Mononuclear cell (primary cell): Measurements from ENCODE around the gene MOB3A. TPM values are rescaled to one million over a fixed set of nuclear protein-coding genes. Genes with fewer than 3 reads are reported as not detected.
"Not testable (repeated sequence)": the region's sequence is repeated elsewhere in the genome, so short reads cannot be mapped to it uniquely, and the experiment has no call there.

Experiments
- H3K27me3 ChIP-seq: 2 replicates; pipeline ENCODE4 v1.6.0; 2011; ENCODE audit warnings: low read length, control low read depth; ENCODE audit not compliant: insufficient read depth
- H3K4me1 ChIP-seq: 2 replicates; pipeline ENCODE4 v1.5.1; 2011; ENCODE audit warnings: mild to moderate bottlenecking, low read length, control low read depth; ENCODE audit not compliant: insufficient read depth
- H3K4me3 ChIP-seq: 2 replicates; pipeline ENCODE4 v1.5.1; 2011; ENCODE audit warnings: mild to moderate bottlenecking, low read length, moderate library complexity
- H3K9me3 ChIP-seq: 2 replicates; pipeline ENCODE4 v1.5.1; 2011; ENCODE audit warnings: low read depth, mild to moderate bottlenecking, control low read depth, low read length
- total RNA-seq: library from RNA; depleted of rRNA; stranded (reverse); fragments of >200 nt; gene quantifications from one replicate; pipeline ENCODE4 v1.2.3, GENCODE V29; 2012

The MOB3A gene
- total RNA-seq, 1 donor, result 87.3 TPM

GRCh38 chr19:2036424-2036823 lies 59.7 kb downstream of the MOB3A start:
- Histone ChIP-seq H3K4me3 (no peak overlapping the region), H3K9me3 (no peaks in the 10 kb centered on the region), H3K27me3 (no peaks in the 10 kb centered on the region), H3K4me1 (peaks cover 40% of the 10 kb centered on the region)

- Histone ChIP-seq H3K4me1 (peaks cover 33% of the 10 kb centered on the region), H3K27me3 (no peaks in the 10 kb centered on the region), H3K4me3 (no peak overlapping the region), H3K9me3 (no peaks in the 10 kb centered on the region)
These were observed 60.5 kb downstream of the MOB3A start for GRCh38 chr19:2035590-2035991.

- H3K4me1 ChIP-seq, result peaks cover 31% of the 10 kb centered on the region
- no peaks in the 10 kb centered on the region for H3K27me3 ChIP-seq
- H3K9me3 ChIP-seq, result no peaks in the 10 kb centered on the region
- no peak overlapping the region for H3K4me3 ChIP-seq
These were observed 61.2 kb downstream of the MOB3A start for GRCh38 chr19:2034729-2035589.

- H3K4me3 ChIP-seq, H3K27me3 ChIP-seq, H3K9me3 ChIP-seq: not testable (repeated sequence)
- peaks cover 31% of the 10 kb centered on the region for H3K4me1 ChIP-seq
These were observed 61.9 kb downstream of the MOB3A start for GRCh38 chr19:2034253-2034652.

- H3K4me1 ChIP-seq, result peaks cover 32% of the 10 kb centered on the region
These were observed 62.3 kb downstream of the MOB3A start for GRCh38 chr19:2033825-2034159.

GRCh38 chr19:2033115-2033824 lies 62.9 kb downstream of the MOB3A start:
- Histone ChIP-seq H3K4me3 (no peak overlapping the region), H3K27me3 (no peaks in the 10 kb centered on the region), H3K4me1 (peaks cover 35% of the 10 kb centered on the region), H3K9me3 (no peaks in the 10 kb centered on the region)

More at GRCh38 chr19:2033825-2034159, 62.3 kb downstream of the MOB3A start:
- Histone ChIP-seq H3K9me3 (no peaks in the 10 kb centered on the region), H3K4me3 (no peak overlapping the region), H3K27me3 (no peaks in the 10 kb centered on the region)

- Histone ChIP-seq H3K9me3 (no peaks in the 10 kb centered on the region), H3K27me3 (no peaks in the 10 kb centered on the region), H3K4me3 (no peak overlapping the region), H3K4me1 (peaks cover 43% of the 10 kb centered on the region)
These were observed 63.7 kb downstream of the MOB3A start for GRCh38 chr19:2032296-2032941.

- Histone ChIP-seq H3K27me3 (no peaks in the 10 kb centered on the region), H3K9me3 (no peaks in the 10 kb centered on the region), H3K4me3 (no peak overlapping the region), H3K4me1 (peaks cover 28% of the 10 kb centered on the region)
These were observed 68.8 kb downstream of the MOB3A start for GRCh38 chr19:2027361-2027760.

GRCh38 chr19:2026770-2027169 lies 69.4 kb downstream of the MOB3A start:
- H3K4me3 ChIP-seq, result no peak overlapping the region
- H3K4me1 ChIP-seq, result peaks cover 22% of the 10 kb centered on the region
- H3K9me3 ChIP-seq, result no peaks in the 10 kb centered on the region
- H3K27me3 ChIP-seq, result no peaks in the 10 kb centered on the region

GRCh38 chr19:2022289-2022688 lies 73.8 kb downstream of the MOB3A start:
- no peak overlapping the region for H3K4me3 ChIP-seq
- no peaks in the 10 kb centered on the region for H3K9me3 ChIP-seq
- peaks cover 12% of the 10 kb centered on the region for H3K4me1 ChIP-seq
- no peaks in the 10 kb centered on the region for H3K27me3 ChIP-seq

GRCh38 chr19:2021453-2022140 lies 74.5 kb downstream of the MOB3A start:
- Histone ChIP-seq H3K9me3 (no peaks in the 10 kb centered on the region), H3K4me3 (no peak overlapping the region), H3K27me3 (no peaks in the 10 kb centered on the region), H3K4me1 (peaks cover 7% of the 10 kb centered on the region)

Other genes with a start within 250 kb of the MOB3A start
- 66.2 TPM for gene REXO1, start 247.8 kb downstream of the MOB3A start, total RNA-seq
- gene KLF16, start 232.7 kb downstream of the MOB3A start, total RNA-seq, result 12.4 TPM
- gene ABHD17A, start 210.8 kb downstream of the MOB3A start, total RNA-seq, result 97.8 TPM
- 2.9 TPM for gene ADAT3, start 190.9 kb downstream of the MOB3A start, total RNA-seq
- gene SCAMP4, start 190.9 kb downstream of the MOB3A start, total RNA-seq, result 20.1 TPM
- gene CSNK1G2, start 155.2 kb downstream of the MOB3A start, total RNA-seq, result 96.7 TPM
- gene BTBD2, start 80.6 kb downstream of the MOB3A start, total RNA-seq, result 23.2 TPM
- 163 TPM for gene MKNK2, start 45.1 kb downstream of the MOB3A start, total RNA-seq
- 2.9 TPM for gene IZUMO4, start 589 bp upstream of the MOB3A start, total RNA-seq
- 26.2 TPM for gene AP3D1, start 55.2 kb upstream of the MOB3A start, total RNA-seq
- gene DOT1L, start 67.6 kb upstream of the MOB3A start, total RNA-seq, result 13.5 TPM
- 25.3 TPM for gene PLEKHJ1, start 140.0 kb upstream of the MOB3A start, total RNA-seq
- 68.1 TPM for gene SF3A2, start 140.5 kb upstream of the MOB3A start, total RNA-seq
- 1.3 TPM for gene AMH, start 153.0 kb upstream of the MOB3A start, total RNA-seq
- gene JSRP1, start 160.1 kb upstream of the MOB3A start, total RNA-seq, result not detected
- 0.52 TPM for gene PEAK3, start 185.8 kb upstream of the MOB3A start, total RNA-seq
- 0.52 TPM for gene LINGO3, start 211.8 kb upstream of the MOB3A start, total RNA-seq
- gene LSM7, start 232.3 kb upstream of the MOB3A start, total RNA-seq, result 111 TPM
- gene SPPL2B, start 232.4 kb upstream of the MOB3A start, total RNA-seq, result 33.5 TPM